RWPE1 (cell line): ENCODE results near the gene PSD4.

Experiments used
- CTCF ChIA-PET: fragments of 350-600 bp; sonication (Branson Sonifier 250); formaldehyde crosslinking; extraction: SDS; loops from one replicate; lab custom pipeline; 2021; lab: Yijun Ruan, JAX
- POLR2A ChIA-PET: fragments of 400-600 bp; formaldehyde crosslinking; extraction: SDS; loops from one replicate; lab custom pipeline; 2020; ENCODE audit warnings: antibody characterized with exemption; ENCODE audit not compliant: low non-redundant PET; lab: Yijun Ruan, JAX
- DNase-seq: peaks from one replicate; pipeline ENCODE4 v3.0.0; 2012; ENCODE audit warnings: low spot score
- H3K27ac ChIP-seq: fragments of 450-650 bp; 2 replicates; pipeline ENCODE4 v1.5.1; 2017
- TF ChIP-seq, protein P1 (sequence below): fragments of 450-650 bp; conservative IDR thresholded peaks from 2 replicates; pipeline ENCODE4 v1.5.1; 2017; ENCODE audit warnings: low read depth, mild to moderate bottlenecking

The PSD4 gene

DNA sequence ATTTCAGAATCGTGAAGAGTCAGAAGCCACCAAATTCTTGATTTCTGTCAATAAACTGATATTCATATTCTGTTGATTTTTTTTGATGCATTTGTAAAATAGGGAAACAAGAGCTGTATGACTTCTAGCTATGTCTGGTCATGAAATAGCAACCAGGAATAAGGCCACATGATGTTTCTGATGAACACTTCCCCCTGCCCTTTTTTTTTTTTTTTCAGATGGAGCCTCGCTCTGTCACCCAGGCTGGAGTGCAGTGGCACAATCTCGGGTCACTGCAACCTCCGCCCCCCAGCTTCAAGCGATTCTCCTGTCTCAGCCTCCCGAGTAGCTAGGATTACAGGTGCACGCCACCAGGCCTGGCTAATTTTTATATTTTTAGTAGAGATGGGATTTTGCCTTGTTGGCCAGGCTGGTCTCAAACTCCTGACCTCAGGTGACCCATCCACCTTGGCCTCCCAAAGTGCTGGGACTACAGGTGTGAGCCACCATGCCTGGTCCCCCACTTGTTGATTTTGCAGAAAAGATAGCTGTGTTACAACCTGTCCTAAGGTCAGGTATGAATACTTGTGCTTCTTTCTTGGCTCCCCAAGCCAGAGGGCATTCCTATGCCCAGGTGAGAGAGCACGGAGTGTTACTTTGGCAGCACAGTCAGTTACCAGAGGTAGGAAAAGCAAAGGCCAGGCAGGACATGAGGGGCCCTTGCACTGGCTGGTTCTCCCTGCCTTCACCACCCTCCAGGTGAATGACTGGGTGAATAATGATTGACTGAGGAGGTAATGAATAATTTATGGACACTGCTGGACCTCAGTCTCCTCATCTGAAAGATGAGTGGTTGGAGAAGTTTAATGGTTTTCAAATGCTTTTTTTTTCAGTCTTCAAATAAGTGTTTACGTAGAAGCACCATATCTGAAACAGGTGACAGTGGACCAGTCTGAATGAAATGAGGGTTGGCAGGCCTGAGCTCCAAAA is 65.4 kb downstream of the PSD4 start:
- ChIA-PET POLR2A (no interaction called here), CTCF (interaction anchor here (1.0 to 1.6 kb wide), 3 partner anchors 8 to 155 kb away, joined by 3 to 5 read pairs (median 3); no protein-coding TSS in a partner anchor)
- no peak for DNase-seq
- H3K27ac ChIP-seq, result peak overlapping the region; percentile 98
- TF ChIP-seq, protein P1, sequence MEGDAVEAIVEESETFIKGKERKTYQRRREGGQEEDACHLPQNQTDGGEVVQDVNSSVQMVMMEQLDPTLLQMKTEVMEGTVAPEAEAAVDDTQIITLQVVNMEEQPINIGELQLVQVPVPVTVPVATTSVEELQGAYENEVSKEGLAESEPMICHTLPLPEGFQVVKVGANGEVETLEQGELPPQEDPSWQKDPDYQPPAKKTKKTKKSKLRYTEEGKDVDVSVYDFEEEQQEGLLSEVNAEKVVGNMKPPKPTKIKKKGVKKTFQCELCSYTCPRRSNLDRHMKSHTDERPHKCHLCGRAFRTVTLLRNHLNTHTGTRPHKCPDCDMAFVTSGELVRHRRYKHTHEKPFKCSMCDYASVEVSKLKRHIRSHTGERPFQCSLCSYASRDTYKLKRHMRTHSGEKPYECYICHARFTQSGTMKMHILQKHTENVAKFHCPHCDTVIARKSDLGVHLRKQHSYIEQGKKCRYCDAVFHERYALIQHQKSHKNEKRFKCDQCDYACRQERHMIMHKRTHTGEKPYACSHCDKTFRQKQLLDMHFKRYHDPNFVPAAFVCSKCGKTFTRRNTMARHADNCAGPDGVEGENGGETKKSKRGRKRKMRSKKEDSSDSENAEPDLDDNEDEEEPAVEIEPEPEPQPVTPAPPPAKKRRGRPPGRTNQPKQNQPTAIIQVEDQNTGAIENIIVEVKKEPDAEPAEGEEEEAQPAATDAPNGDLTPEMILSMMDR, result no peak

DNA sequence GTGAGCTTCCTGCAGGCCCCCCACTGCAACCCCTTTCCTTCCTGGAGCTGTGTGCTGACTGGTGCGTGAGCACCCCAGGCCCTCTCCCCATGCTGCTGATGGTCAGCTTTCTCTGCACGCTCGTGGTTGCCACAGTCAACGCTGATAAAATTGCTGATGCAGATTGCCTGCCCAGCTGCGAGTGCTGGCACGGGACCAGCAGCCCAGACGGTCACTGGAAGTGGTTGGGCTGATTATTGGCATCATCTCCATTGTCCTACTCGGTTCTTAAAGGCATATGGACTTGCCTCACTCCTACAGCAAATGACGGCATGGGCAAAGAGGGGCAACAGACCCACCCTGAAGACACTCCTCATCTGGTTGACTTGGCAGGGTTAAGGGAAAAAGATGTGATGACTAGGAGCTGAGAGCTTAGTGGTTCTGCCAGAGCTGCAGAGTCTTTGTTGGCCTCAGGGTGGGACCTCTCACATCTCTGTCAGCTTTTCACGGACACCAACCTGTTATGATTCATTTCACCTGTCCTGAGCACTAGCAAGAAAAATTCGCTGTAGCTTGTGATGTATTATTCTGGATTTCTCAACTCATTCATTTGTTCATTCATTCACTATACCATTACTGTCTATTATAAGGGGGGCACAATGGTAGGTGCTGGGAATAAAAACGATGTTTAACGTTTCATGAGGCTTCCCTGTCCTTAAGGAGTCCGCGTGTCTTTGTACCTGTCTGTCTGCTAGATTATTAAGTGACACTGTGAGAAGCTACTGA is 66.6 kb downstream of the PSD4 start:
- DNase-seq, result peak; percentile 86
- POLR2A ChIA-PET, result interaction anchor here (0.6 kb wide), 1 partner anchor 84 kb away, joined by 3 read pairs; no protein-coding TSS in a partner anchor
- TF ChIP-seq, protein P1, result no peak
- H3K27ac ChIP-seq, result peak overlapping the region; percentile 98
- CTCF ChIA-PET, result interaction anchor here (1.0 to 1.6 kb wide), 6 partner anchors 9 to 156 kb away, joined by 3 to 7 read pairs (median 4); no protein-coding TSS in a partner anchor

DNA sequence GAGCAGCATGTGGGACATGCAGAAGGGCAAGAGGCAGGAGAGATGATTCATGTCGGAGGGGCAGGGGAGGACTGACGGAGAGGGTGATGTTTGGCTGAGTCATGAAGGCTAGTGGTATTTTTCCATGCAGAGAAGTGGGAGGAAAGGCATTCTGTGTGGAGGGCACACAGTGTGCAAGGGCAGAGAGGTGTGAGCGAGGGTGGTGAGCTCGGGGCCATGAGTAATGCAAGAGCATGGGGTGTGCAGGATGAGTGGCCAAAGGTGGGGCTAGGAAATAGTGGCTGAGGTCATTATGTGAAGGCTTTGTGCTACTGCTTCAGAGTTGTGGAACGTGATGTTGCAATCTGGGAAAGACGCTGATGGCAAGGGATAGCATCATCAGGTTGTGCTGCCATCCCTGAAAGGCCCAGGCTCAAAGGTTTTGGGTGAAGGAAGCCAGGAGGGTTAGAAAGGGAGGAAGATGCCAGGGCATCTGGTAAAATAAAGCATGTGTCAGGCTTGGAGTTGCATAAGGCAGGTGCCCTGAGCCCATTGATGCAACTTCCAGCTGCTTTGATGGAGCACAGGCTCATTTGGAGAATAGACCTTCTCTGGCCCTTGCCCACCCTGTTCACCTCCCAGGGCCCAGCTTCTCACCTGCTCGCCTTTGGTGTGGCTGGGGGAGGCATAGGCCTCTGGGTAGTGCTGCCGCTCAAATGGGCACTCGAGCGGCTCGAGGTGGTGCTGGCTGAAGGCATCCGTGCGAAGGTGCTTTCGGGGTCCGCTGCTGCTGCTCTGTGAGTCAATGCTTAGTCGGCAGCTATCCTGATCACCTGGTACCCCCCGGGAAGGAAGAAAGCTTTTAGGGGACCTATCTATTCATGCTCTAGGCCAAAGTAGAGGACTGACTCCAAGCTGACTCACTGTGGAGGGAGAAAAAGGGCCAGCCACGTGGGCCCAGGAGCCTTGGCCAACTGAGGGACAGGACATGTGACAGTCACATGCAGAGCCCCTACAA is 67.4 kb downstream of the PSD4 start:
- ChIA-PET CTCF (interaction anchor here (1.0 to 1.6 kb wide), 5 partner anchors 8 to 157 kb away, joined by 3 to 7 read pairs (median 5); no protein-coding TSS in a partner anchor), POLR2A (no interaction called here)
- DNase-seq, result peak; percentile 99
- TF ChIP-seq, protein P1, result no peak
- peak overlapping the region; percentile 98 for H3K27ac ChIP-seq

DNA sequence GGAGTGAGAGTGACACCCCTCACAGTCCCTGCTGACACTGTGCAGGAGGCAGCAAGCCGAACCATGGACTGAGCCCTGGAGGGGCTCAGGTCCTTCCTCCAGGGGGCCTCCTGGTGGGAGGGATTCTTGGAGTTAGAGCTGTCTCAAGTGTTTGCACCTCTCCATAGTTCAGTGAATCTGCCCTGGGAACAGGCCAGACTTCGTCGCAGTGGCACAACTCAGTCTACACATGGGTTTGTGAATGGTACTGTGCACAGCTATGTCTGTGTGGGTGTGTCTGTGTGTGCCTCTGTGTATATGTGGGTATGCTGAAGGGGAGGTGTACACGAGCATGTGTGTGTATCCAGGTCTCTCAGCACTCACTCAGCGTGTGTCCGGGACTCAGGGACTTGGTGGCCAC is 68.6 kb downstream of the PSD4 start:
- TF ChIP-seq, protein P1, result no peak
- POLR2A ChIA-PET, result no interaction called here
- CTCF ChIA-PET, result no interaction called here
- no peak for DNase-seq
- H3K27ac ChIP-seq, result peak overlapping the region; percentile 98

DNA sequence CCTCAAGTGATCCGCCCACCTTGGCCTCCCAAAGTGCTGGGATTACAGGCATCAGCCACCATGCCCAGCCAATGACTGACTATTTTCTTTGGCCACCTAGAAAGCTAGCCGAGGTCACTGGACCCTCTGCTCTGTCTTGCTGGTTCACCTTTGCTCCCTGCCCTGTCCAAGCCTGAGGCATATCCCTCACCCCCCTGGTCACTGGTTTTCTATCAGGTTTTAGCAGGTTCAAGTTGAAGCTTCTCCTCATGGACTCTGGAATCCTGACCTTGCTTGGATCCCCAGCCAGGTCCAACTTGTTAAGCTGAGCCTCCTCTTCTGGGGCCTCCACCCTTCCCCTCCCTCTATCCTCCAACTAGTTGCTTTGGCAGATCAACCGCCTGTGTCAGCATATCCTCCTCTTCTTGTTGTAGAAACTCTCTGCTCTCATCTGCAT is 71.5 kb downstream of the PSD4 start:
- H3K27ac ChIP-seq, result no peak overlapping the region
- TF ChIP-seq, protein P1, result no peak
- CTCF ChIA-PET, result interaction anchor here (0.6 to 1.3 kb wide), 3 partner anchors 33 to 284 kb away, joined by 3 read pairs; no protein-coding TSS in a partner anchor
- no peak for DNase-seq
- POLR2A ChIA-PET, result no interaction called here
